IMR-90 (cell line): ENCODE results near the gene CCNK. TPM values are rescaled to one million over a fixed set of nuclear protein-coding genes. Genes with fewer than 3 reads are reported as not detected.

Source experiments
- ATAC-seq: fragments of 200-7000 bp; cut with Tn5 transposase; 2 replicates; pipeline ENCODE4 v1.9.1; 2020; ENCODE audit warnings: low read depth, mild to moderate bottlenecking, moderate library complexity
- BruUV-seq: library from RNA; stranded (reverse); fragments of 400-500 nt; replicated peaks from 2 replicates; lab custom pipeline; 2021; lab: Mats Ljungman, UMichigan
- CTCF ChIA-PET: fragments of 300-600 bp; formaldehyde crosslinking; extraction: SDS; loops from one replicate; lab custom pipeline; 2021; ENCODE audit warnings: antibody characterized with exemption; lab: Yijun Ruan, JAX
- POLR2A ChIA-PET: fragments of 300-600 bp; sonication (Branson Sonifier 250); formaldehyde crosslinking; loops from one replicate; lab custom pipeline; 2022; ENCODE audit warnings: antibody characterized with exemption; ENCODE audit not compliant: unreplicated experiment; lab: Charles Lee
- DNase-seq: peaks from one replicate; pipeline ENCODE4 v3.0.0; 2013
- H2AFZ ChIP-seq: replicated peaks from 2 replicates; pipeline ENCODE3; 2013; ENCODE audit warnings: low read length, mild to moderate bottlenecking; ENCODE audit not compliant: poor library complexity
- H2AK5ac ChIP-seq: 2 replicates; pipeline ENCODE4 v1.6.1; 2013; ENCODE audit warnings: low read depth, low read length, inconsistent platforms
- H2AK9ac ChIP-seq: replicated peaks from 2 replicates; pipeline ENCODE3; 2013; ENCODE audit warnings: mild to moderate bottlenecking, low read depth, low read length, moderate library complexity; ENCODE audit not compliant: poor library complexity
- H2BK120ac ChIP-seq: 2 replicates; pipeline ENCODE4 v1.6.1; 2013; ENCODE audit warnings: low read depth, low read length, inconsistent platforms
- H2BK15ac ChIP-seq: 3 replicates; pipeline ENCODE4 v1.6.1; 2013; ENCODE audit warnings: low read depth, low read length, inconsistent platforms
- H2BK20ac ChIP-seq: 2 replicates; pipeline ENCODE4 v1.6.1; 2013; ENCODE audit warnings: low read depth, mild to moderate bottlenecking, inconsistent platforms, low read length, moderate library complexity
- H2BK5ac ChIP-seq: 2 replicates; pipeline ENCODE4 v1.6.1; 2013; ENCODE audit warnings: mild to moderate bottlenecking, low read depth, low read length, inconsistent platforms; ENCODE audit not compliant: poor library complexity, severe bottlenecking
- H3K14ac ChIP-seq: replicated peaks from 2 replicates; pipeline ENCODE4 v1.6.1; 2013; ENCODE audit warnings: low read depth, low read length, inconsistent platforms
- H3K18ac ChIP-seq: 2 replicates; pipeline ENCODE4 v1.6.1; 2013; ENCODE audit warnings: low read depth, low read length, control low read depth
- H3K23ac ChIP-seq: 2 replicates; pipeline ENCODE4 v1.6.1; 2013; ENCODE audit warnings: low read depth, low read length, inconsistent platforms
- H3K27ac ChIP-seq: 2 replicates; pipeline ENCODE4 v1.5.1; 2013; ENCODE audit warnings: mild to moderate bottlenecking, control low read depth, low read length; ENCODE audit not compliant: insufficient read depth
- H3K27me3 ChIP-seq: 2 replicates; pipeline ENCODE4 v1.6.1; 2013; ENCODE audit warnings: low read length; ENCODE audit not compliant: control insufficient read depth, insufficient read depth
- H3K36me3 ChIP-seq: 2 replicates; pipeline ENCODE4 v1.6.1; 2013; ENCODE audit warnings: low read length, mixed read lengths; ENCODE audit not compliant: control insufficient read depth, insufficient read depth
- H3K4ac ChIP-seq: 2 replicates; pipeline ENCODE4 v1.6.1; 2013; ENCODE audit warnings: low read depth, low read length, inconsistent platforms
- H3K4me1 ChIP-seq: 2 replicates; pipeline ENCODE4 v1.6.1; 2013; ENCODE audit warnings: low read length, mixed read lengths; ENCODE audit not compliant: control insufficient read depth, insufficient read depth
- H3K4me2 ChIP-seq: 2 replicates; pipeline ENCODE4 v1.6.1; 2013; ENCODE audit warnings: low read depth, mild to moderate bottlenecking, control low read depth, low read length, moderate library complexity
- H3K4me3 ChIP-seq: 2 replicates; pipeline ENCODE4 v1.5.1; 2013; ENCODE audit warnings: low read depth, mild to moderate bottlenecking, control low read depth, low read length, moderate library complexity; ENCODE audit not compliant: insufficient read depth
- H3K56ac ChIP-seq: 2 replicates; pipeline ENCODE4 v1.6.1; 2013; ENCODE audit warnings: low read length, inconsistent platforms; ENCODE audit not compliant: insufficient read depth; ENCODE audit errors: extremely low read depth
- H3K79me1 ChIP-seq, 2 experiments: 2 replicates each; pipeline ENCODE4 v1.6.1; 2013; ENCODE audit warnings: low read length in 2 of 2, inconsistent platforms in 1 of 2, low read depth in 1 of 2
- H3K9ac ChIP-seq: 2 replicates; pipeline ENCODE4 v1.6.1; 2013; ENCODE audit warnings: low read depth, low read length, control low read depth
- H3K9me1 ChIP-seq: 2 replicates; pipeline ENCODE4 v1.6.1; 2013; ENCODE audit warnings: low read length, inconsistent platforms; ENCODE audit not compliant: insufficient read depth
- H3K9me3 ChIP-seq: 2 replicates; pipeline ENCODE4 v1.6.1; 2013; ENCODE audit warnings: low read length; ENCODE audit not compliant: control insufficient read depth, insufficient read depth
- H4K20me1 ChIP-seq: 2 replicates; pipeline ENCODE4 v1.6.1; 2013; ENCODE audit warnings: low read length, inconsistent platforms; ENCODE audit not compliant: insufficient read depth
- H4K5ac ChIP-seq: 2 replicates; pipeline ENCODE4 v1.6.1; 2013; ENCODE audit warnings: mild to moderate bottlenecking, low read depth, low read length, control low read depth
- H4K8ac ChIP-seq, 2 experiments: 2 replicates each; pipeline ENCODE4 v1.6.1; 2013; ENCODE audit warnings: low read depth in 2 of 2, low read length in 2 of 2, control low read depth in 1 of 2, inconsistent platforms in 1 of 2
- H4K91ac ChIP-seq: 2 replicates; pipeline ENCODE4 v1.6.1; 2013; ENCODE audit warnings: low read depth, low read length, inconsistent platforms; ENCODE audit not compliant: insufficient read depth
- CEBPB ChIP-seq: IDR thresholded peaks from 2 replicates; pipeline ENCODE4 v1.6.1; 2012; ENCODE audit warnings: low read depth, low read length, improper control_type of control experiment
- CHD1 ChIP-seq: IDR thresholded peaks from 2 replicates; pipeline ENCODE4 v1.6.1; 2012; ENCODE audit warnings: low read depth, low read length, improper control_type of control experiment
- FOS ChIP-seq: fragments of 150-350 bp; IDR thresholded peaks from 2 replicates; pipeline ENCODE4 v1.6.1; 2016; ENCODE audit warnings: low read depth, low read length
- MAFK ChIP-seq: IDR thresholded peaks from 2 replicates; pipeline ENCODE4 v1.6.1; 2012; ENCODE audit warnings: low read depth, low read length, improper control_type of control experiment
- MAZ ChIP-seq: IDR thresholded peaks from 2 replicates; pipeline ENCODE4 v1.6.1; 2012; ENCODE audit warnings: low read depth, mild to moderate bottlenecking, low read length, improper control_type of control experiment, moderate library complexity, borderline replicate concordance
- NFE2L2 ChIP-seq: fragments of 150-350 bp; IDR thresholded peaks from 2 replicates; pipeline ENCODE4 v1.6.1; 2016; ENCODE audit warnings: low read depth, mild to moderate bottlenecking, low read length
- RAD21 ChIP-seq: IDR thresholded peaks from 2 replicates; pipeline ENCODE4 v1.6.1; 2012; ENCODE audit warnings: low read length, improper control_type of control experiment
- RCOR1 ChIP-seq: IDR thresholded peaks from 2 replicates; pipeline ENCODE4 v1.6.1; 2012; ENCODE audit warnings: mild to moderate bottlenecking, low read length, improper control_type of control experiment; ENCODE audit not compliant: insufficient replicate concordance
- SMC3 ChIP-seq: fragments of 150-350 bp; IDR thresholded peaks from 2 replicates; pipeline ENCODE4 v1.6.1; 2016; ENCODE audit warnings: low read depth, mild to moderate bottlenecking, antibody characterized with exemption, low read length, moderate library complexity
- WGBS, 2 experiments: methylation state at CpG; one replicate each; pipeline versions ENCODE4 v1.1.5 to v1.1.7; 2013; ENCODE audit warnings: missing lambda C conversion rate in 2 of 2; ENCODE audit not compliant: insufficient read length in 1 of 2; ENCODE audit errors: extremely low coverage in 2 of 2; 5-methylcytosine and 5-hydroxymethylcytosine counted together
- dilution Hi-C: fragments of 300-500 bp; cut with HindIII; formaldehyde crosslinking; loops from one replicate; pipeline ENCODE4 v1.14.3; 2018; ENCODE audit warnings: low sequenced_read_pairs; ENCODE audit not compliant: unreplicated experiment
- in situ Hi-C: fragments of 300-500 bp; cut with MboI; formaldehyde crosslinking; loops from 3 replicates; pipeline ENCODE4 v1.14.3; 2019; ENCODE audit warnings: low sequenced_read_pairs, inconsistent platforms, mixed read lengths
- intact Hi-C: fragments of 100-400 bp; cut with micrococcal nuclease; formaldehyde crosslinking; loops from 2 replicates; pipeline ENCODE4 v1.10.0; 2022
- polyA plus RNA-seq, 3 experiments: library from polyadenylated mRNA; depleted of rRNA; stranded (reverse); fragments of >200 nt; gene quantifications; 2 replicates each; pipeline ENCODE4 v1.2.3, GENCODE V29; 2012; ENCODE audit warnings: low replicate concordance in 1 of 3
- total RNA-seq: library from RNA; depleted of rRNA; stranded (reverse); fragments of >200 nt; gene quantifications from 2 replicates; pipeline ENCODE4 v1.2.3, GENCODE V29; 2012
- TF ChIP-seq, protein P1 (sequence below): fragments of 150-350 bp; IDR thresholded peaks from 2 replicates; pipeline ENCODE4 v1.6.1; 2016; ENCODE audit warnings: low read depth, mild to moderate bottlenecking, low read length, moderate library complexity, borderline replicate concordance
- TF ChIP-seq, protein P2 (sequence below): conservative IDR thresholded peaks from 2 replicates; pipeline ENCODE4 v1.5.1; 2012; ENCODE audit warnings: mild to moderate bottlenecking, low read depth, low read length, improper control_type of control experiment
- TF ChIP-seq, protein P3 (sequence below): fragments of 150-350 bp; IDR thresholded peaks from 2 replicates; pipeline ENCODE4 v1.6.1; 2017; ENCODE audit warnings: mild to moderate bottlenecking, antibody characterized with exemption, low read length, low read depth

Gene CCNK
- total and polyA plus RNA-seq, 2 of the 4 experiments (the other 2 are of a cell fraction), result 18.8 to 38.3 TPM

DNA sequence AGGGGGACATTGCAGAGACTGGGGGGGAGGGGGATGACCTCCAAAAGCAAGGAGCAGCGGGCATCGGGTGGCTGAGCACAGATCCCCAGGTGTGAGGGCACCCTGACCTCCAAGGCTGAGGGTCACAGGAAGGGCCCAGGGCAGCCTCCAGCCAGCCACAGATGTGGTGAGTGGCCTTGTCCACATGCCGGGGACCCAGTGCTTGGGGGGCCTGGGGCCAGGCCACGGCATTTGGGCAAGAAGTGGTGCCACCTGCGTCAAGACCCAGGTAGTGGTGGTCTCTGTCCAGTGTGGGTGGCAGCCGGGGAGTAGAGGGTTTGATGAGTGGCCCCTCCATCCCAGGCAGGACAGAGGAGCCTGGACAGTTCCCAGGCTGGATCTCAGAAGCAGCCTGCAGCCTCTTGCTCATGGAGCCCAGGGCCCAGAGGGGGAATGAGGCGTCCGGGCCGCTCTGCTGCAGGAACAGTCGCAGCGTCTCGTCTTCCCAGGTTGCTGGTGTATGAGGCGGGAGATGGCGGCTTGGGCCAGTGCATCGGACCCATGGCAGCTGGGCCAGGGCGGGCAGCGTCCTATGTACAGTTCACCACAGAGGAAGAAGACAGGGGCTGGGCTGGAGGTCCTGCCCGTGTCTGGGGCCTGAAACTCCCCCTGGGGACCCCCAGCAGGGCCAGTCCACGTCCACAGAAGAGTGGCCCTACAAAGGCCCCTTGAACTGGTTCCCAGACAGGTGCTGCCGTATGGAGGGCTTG is 33.5 kb downstream of the CCNK start:
- intact Hi-C loops (no loop called here), in situ Hi-C loops (loop anchor here (5.0 kb wide), 1 partner anchor 368 kb away; no protein-coding TSS in a partner anchor), dilution Hi-C loops (no loop called here)
- Histone ChIP-seq H2AK5ac (no peak overlapping the region), H3K79me1 (peaks cover 13 to 62% of the 10 kb centered on the region in 2 experiments), H4K5ac (no peak overlapping the region), H2AK9ac (no peak overlapping the region), H3K9ac (no peak overlapping the region), H4K91ac (no peak overlapping the region), H3K27me3 (no peaks in the 10 kb centered on the region), H3K9me1 (no peaks in the 10 kb centered on the region), H2AFZ (no peak overlapping the region), H3K14ac (no peak overlapping the region), H2BK20ac (no peak overlapping the region), H3K27ac (no peak overlapping the region), H4K20me1 (peaks cover 44% of the 10 kb centered on the region), H3K4me2 (no peak overlapping the region), H2BK120ac (no peak overlapping the region), H3K4ac (no peak overlapping the region), H2BK5ac (no peak overlapping the region), H3K36me3 (peaks cover 23% of the 10 kb centered on the region), H3K23ac (no peak overlapping the region), H3K9me3 (no peaks in the 10 kb centered on the region), H3K4me3 (no peak overlapping the region), H3K4me1 (peaks cover 15% of the 10 kb centered on the region), H4K8ac (no peak overlapping the region), H3K18ac (no peak overlapping the region), H3K56ac (no peak overlapping the region), H2BK15ac (no peak overlapping the region)
- ATAC-seq (no peak), DNase-seq (no peak)
- ChIA-PET CTCF (no interaction called here), POLR2A (no interaction called here)
- TF ChIP-seq MAZ, result no peak
- no peak for TF ChIP-seq CEBPB
- TF ChIP-seq NFE2L2, result no peak
- TF ChIP-seq, protein P1, sequence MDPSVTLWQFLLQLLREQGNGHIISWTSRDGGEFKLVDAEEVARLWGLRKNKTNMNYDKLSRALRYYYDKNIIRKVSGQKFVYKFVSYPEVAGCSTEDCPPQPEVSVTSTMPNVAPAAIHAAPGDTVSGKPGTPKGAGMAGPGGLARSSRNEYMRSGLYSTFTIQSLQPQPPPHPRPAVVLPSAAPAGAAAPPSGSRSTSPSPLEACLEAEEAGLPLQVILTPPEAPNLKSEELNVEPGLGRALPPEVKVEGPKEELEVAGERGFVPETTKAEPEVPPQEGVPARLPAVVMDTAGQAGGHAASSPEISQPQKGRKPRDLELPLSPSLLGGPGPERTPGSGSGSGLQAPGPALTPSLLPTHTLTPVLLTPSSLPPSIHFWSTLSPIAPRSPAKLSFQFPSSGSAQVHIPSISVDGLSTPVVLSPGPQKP, result no peak
- TF ChIP-seq, protein P2, sequence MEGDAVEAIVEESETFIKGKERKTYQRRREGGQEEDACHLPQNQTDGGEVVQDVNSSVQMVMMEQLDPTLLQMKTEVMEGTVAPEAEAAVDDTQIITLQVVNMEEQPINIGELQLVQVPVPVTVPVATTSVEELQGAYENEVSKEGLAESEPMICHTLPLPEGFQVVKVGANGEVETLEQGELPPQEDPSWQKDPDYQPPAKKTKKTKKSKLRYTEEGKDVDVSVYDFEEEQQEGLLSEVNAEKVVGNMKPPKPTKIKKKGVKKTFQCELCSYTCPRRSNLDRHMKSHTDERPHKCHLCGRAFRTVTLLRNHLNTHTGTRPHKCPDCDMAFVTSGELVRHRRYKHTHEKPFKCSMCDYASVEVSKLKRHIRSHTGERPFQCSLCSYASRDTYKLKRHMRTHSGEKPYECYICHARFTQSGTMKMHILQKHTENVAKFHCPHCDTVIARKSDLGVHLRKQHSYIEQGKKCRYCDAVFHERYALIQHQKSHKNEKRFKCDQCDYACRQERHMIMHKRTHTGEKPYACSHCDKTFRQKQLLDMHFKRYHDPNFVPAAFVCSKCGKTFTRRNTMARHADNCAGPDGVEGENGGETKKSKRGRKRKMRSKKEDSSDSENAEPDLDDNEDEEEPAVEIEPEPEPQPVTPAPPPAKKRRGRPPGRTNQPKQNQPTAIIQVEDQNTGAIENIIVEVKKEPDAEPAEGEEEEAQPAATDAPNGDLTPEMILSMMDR, result no peak
- TF ChIP-seq MAFK, result no peak
- no peak for TF ChIP-seq RAD21
- TF ChIP-seq RCOR1, result no peak
- TF ChIP-seq CHD1, result no peak
- no peak for TF ChIP-seq FOS
- TF ChIP-seq, protein P3, sequence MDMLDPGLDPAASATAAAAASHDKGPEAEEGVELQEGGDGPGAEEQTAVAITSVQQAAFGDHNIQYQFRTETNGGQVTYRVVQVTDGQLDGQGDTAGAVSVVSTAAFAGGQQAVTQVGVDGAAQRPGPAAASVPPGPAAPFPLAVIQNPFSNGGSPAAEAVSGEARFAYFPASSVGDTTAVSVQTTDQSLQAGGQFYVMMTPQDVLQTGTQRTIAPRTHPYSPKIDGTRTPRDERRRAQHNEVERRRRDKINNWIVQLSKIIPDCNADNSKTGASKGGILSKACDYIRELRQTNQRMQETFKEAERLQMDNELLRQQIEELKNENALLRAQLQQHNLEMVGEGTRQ, result no peak
- TF ChIP-seq SMC3, result no peak
- WGBS, 2 experiments, result 95% methylated on average over 13 of the region's 20 CpGs; no CpG with 5 or more reads in 1 of the 2 experiments
- BruUV-seq, result no TSS peak
